ENCODE results near the gene PTPRN.

DNA sequence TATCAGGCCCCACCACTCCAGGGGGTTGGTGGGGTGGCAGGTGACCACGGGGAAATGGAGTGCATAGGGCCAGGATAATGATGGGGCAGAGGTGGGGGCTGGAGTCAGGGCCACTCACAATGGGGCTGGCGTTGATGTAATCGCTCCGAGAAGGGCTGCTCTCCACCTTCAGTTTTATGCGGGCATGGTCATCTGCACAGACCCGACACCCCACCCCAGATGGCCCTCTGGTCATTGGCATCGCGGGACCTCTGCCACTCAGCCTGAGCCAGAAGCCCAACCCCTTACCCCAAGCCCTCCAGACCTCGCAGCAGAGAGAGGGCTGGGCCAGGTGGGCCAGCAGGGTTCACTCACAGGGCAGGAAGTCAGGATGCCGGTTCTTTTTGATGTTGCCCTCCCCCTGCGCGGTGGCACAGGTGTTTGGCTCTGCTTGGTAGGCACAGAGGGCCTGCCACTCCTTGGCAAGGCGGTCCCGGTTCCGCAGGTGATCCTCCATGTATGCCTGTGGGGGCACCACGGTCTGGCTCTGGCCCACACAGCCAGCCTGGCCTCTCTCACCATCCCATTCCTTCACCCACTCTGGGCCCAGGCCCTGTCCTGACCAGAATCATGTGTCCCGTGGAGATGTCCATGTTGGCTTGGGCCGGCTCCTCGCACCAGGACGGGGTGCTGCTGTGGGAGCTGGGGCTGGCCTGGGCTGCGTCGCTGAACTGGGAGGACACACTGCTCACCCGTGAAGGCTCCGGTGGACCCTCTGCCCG lies 12.4 kb downstream of the PTPRN start:
- TF ChIP-seq, protein P1, sequence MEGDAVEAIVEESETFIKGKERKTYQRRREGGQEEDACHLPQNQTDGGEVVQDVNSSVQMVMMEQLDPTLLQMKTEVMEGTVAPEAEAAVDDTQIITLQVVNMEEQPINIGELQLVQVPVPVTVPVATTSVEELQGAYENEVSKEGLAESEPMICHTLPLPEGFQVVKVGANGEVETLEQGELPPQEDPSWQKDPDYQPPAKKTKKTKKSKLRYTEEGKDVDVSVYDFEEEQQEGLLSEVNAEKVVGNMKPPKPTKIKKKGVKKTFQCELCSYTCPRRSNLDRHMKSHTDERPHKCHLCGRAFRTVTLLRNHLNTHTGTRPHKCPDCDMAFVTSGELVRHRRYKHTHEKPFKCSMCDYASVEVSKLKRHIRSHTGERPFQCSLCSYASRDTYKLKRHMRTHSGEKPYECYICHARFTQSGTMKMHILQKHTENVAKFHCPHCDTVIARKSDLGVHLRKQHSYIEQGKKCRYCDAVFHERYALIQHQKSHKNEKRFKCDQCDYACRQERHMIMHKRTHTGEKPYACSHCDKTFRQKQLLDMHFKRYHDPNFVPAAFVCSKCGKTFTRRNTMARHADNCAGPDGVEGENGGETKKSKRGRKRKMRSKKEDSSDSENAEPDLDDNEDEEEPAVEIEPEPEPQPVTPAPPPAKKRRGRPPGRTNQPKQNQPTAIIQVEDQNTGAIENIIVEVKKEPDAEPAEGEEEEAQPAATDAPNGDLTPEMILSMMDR (optimal IDR thresholded peaks at IDR 0.05 in 1 of 3, IDR thresholded peaks at IDR 0.05 in 1 of 3, conservative IDR thresholded peaks at IDR 0.05 in 1 of 3; ENCODE audit: extremely low read depth in 1 of 3, insufficient read depth in 2 of 3, low read length in 3 of 3) = no peak
- no peak for TF ChIP-seq EZH2 (IDR thresholded peaks at IDR 0.05; ENCODE audit: low read length)

Measured in keratinocyte (primary cell).